Fibroblast of mammary gland (primary cell): ENCODE results near the gene PBX4.

Source experiments
- DNase-seq: peaks from one replicate; pipeline ENCODE4 v3.0.0-alpha.2; 2010; ENCODE audit warnings: low read depth
- H3K4me3 ChIP-seq: 2 replicates; pipeline ENCODE4 v1.5.1; 2011; ENCODE audit warnings: low read depth, mild to moderate bottlenecking, low read length, moderate library complexity; ENCODE audit not compliant: control insufficient read depth
- CTCF ChIP-seq: conservative IDR thresholded peaks from 2 replicates; pipeline ENCODE4 v1.5.1; 2011; ENCODE audit warnings: low read depth, low read length, inconsistent platforms; ENCODE audit not compliant: control insufficient read depth, insufficient read depth

Gene PBX4

DNA sequence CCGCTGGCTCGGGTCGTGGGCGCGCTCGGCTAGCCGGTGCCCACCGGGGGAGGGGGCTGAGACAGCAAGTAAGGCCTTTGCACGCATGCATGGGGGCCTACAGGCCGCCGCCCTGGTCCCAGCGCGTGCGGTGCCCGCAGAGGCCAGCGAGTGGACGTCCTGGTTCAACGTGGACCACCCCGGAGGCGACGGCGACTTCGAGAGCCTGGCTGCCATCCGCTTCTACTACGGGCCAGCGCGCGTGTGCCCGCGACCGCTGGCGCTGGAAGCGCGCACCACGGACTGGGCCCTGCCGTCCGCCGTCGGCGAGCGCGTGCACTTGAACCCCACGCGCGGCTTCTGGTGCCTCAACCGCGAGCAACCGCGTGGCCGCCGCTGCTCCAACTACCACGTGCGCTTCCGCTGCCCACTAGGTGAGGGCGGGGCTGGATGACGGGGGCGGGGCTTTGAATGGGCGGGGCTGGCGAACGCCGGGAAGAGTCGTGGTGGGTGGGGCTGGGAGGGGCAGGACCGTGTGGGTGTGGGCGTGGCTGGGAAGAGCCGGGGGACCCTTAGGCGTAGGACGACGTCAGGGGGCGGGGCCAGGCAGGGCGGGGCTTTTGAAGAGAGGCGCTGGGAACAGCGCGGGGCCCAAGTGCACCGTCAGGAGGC is 78.3 kb downstream of the PBX4 start:
- TF ChIP-seq CTCF: no peak
- DNase-seq: peak; percentile 63
- no peak overlapping the region for H3K4me3 ChIP-seq

DNA sequence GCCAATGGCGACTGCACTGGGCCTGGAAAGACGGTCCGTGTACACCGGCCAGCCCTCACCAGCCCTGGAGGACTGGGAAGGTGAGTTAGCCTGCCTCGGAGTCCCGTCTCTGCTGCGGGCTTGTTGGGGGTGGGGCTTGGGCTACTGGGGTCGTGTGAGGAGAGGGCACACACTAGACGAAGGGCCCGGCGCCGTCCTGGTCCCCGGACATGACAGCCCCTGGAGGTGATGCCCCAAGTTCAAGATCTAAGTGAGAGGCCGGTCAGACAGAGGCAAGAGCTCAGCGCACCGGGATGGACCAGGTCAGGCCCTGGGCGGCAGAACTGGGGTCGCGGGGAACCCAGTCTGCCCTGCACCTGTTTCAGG is 78.8 kb downstream of the PBX4 start:
- TF ChIP-seq CTCF: no peak
- no peak overlapping the region for H3K4me3 ChIP-seq
- no peak for DNase-seq

DNA sequence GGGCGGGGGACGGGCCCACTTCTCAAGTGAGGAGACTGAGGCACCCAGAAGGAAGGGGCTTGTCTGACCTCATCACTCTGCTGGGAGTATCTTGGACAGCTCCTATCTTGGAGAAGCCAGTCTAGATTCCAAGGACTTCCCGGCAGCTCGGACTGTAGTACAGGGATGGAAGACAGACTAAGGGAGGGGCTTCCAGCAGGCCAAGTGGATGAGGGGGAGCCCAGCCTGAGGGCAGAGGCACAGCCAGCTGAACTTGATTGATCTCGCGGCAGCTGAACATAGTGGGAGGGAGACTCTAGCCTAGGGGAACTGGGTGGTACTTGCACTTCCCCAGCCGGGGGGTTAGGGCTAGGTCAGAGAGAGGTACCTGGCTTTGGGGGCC is 79.7 kb downstream of the PBX4 start:
- no peak overlapping the region for H3K4me3 ChIP-seq
- DNase-seq: no peak
- TF ChIP-seq CTCF: no peak

DNA sequence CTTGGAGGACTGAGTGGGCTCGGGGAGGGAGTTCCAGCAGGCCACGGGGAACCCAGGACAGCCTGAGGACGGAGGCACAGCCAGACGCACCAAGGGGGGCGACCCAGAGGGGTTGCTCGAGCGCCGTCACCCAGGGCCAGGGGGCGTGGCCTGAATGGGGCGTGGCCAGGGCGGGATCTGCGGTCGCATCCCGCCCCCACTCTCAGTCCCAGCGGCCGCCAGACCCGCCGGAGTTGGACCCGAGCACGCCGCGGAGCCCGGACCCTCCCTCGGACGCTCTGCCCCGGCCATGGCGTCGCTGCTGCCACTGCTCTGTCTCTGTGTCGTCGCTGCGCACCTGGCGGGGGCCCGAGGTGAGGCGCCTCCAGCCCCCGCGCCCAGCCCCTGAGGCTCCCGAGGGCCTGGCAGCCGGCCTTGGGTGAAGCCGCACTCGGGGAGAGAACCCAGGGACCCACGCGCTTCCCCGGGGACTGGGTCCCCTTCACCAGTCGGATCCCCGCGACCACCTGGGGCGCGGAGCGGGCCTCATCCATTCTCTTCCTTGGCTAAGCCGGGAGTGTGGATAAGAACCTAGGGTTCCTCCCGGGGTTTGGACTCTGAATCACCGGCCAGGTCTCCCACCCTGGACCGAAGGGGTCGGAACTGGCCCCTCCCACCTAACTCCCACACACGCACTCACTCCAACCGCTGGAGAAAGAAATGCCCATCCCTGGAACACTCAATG is 80.3 kb downstream of the PBX4 start, which contains the start of gene CILP2:
TSS of gene CILP2 (plus strand) at position 205 of the 724 bp plus-strand sequence. CDS start at position 290, 85 bp downstream.
- no peak for TF ChIP-seq CTCF
- H3K4me3 ChIP-seq: no peak within 1 kb of the TSS
- no peak for DNase-seq

DNA sequence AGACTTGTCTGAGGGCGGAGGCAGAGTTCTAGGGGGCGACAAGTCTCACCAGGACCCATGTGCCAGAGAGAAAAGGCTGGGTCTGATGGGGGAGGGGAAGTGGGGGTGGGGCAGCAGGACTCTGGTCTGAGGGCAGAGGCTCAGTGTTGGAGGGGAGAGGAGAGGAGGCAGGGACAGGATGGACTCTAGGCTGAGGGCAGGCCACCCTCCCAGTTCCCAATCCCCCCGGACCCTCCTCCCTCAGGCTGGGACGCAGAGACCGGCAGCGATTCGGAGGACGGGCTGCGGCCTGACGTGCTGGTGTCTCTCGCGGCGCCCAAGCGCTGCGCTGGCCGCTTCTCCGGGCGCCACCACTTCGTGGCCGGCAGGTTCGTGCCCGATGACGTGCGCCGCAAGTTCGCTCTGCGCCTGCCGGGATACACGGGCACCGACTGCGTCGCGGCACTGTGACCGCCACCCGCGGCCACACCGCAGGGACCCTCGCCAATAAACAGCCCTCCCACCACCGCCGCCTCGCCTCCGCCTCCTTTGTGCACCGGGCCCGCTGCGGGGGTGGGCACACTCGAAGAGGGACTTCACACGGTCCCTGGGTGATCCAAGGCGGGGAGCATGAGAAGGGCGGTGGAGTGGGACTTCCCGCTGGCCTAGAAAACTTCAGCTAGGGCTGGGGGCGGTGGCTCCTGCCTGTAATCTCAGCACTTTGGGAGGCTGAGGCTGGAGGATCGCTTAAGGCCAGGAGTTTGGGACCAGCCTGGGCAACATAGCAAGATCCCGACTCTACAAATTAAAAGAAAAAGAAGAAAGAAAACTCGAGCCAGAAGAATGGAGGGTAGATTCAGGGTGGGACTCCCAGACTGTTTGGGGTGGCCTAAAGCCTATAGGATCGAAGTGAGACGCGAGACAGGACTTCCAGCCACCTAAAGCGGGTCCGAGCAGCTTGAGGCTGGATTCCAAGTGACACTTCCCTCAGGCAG is 81.1 kb downstream of the PBX4 start:
- no peak for TF ChIP-seq CTCF
- no peak overlapping the region for H3K4me3 ChIP-seq
- no peak for DNase-seq

DNA sequence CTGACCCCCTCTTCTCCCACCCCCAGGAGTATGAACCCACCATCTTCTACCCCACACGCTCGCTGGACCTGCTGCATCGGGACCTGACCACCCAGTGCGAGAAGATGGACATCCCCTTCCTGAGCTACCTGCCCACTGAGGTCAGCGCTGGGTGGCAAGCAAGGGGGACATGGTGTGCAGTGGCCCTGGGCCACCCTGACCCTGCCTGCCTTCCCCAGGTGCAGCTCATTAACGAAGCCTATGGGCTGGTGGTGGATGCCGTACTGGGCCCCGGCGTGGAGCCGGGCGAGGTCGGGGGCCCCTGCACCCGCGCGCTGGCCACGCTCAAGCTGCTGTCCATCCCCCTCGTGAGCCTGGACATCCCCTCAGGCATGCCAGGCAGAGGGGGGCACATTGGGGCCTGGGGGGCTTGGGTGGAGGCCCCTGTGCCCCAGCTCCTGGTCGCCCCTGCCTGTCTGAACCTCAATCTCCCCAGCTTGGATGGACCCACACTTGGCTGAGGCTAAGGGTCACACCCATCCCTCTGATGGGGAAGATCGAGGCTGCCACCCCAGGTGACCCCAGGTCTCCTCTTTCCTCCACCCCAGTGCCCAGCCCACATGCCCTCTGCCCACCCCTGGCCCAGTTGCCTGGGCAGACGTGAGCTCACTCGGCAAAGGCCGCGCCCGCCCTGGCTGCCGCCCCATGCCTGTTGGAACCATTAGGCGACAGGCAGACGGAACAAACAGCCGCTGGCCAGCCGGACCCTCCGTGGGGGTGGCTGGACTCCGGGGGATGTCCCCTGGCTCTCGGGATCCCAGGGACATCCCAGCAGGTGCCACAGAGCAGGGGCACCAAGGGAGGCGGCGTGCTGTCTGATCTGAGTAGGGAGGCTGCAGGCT is 82.9 kb downstream of the PBX4 start:
- no peak overlapping the region for H3K4me3 ChIP-seq
- no peak for TF ChIP-seq CTCF
- DNase-seq: no peak
